Cardiac muscle cell (in vitro differentiated cells and primary cell): ENCODE results near the gene ATP6V0D1. TPM values are rescaled to one million over a fixed set of nuclear protein-coding genes. Genes with fewer than 3 reads are reported as not detected.

Experiments
- DNase-seq, 2 donors: peaks; one replicate each; pipeline versions ENCODE4 v3.0.0 to v3.0.0-alpha.2; 2010 to 2017; ENCODE audit warnings: low read depth in 1 of 2, low spot score in 1 of 2
- H3K27ac ChIP-seq: fragments of 200-600 bp; sonication (generic); 2 replicates; pipeline ENCODE4 v1.5.1; 2016
- H3K27me3 ChIP-seq: fragments of 200-600 bp; sonication (generic); 2 replicates; pipeline ENCODE4 v1.6.0; 2016; ENCODE audit warnings: control low read depth
- H3K36me3 ChIP-seq: fragments of 200-600 bp; sonication (generic); 2 replicates; pipeline ENCODE4 v1.5.1; 2016; ENCODE audit warnings: control low read depth
- H3K4me1 ChIP-seq: fragments of 200-600 bp; sonication (generic); 2 replicates; pipeline ENCODE4 v1.8.1; 2017; ENCODE audit warnings: low read depth, mild to moderate bottlenecking, mixed run types
- H3K4me3 ChIP-seq: fragments of 200-600 bp; sonication (generic); 2 replicates; pipeline ENCODE4 v1.5.1; 2016; ENCODE audit warnings: mild to moderate bottlenecking
- H3K9me3 ChIP-seq: fragments of 200-600 bp; sonication (generic); 2 replicates; pipeline ENCODE4 v1.5.1; 2017; ENCODE audit warnings: low read depth, mild to moderate bottlenecking, control low read depth
- CTCF ChIP-seq: IDR thresholded peaks from 2 replicates; pipeline ENCODE4 v1.5.1; 2012; ENCODE audit warnings: low read depth, mild to moderate bottlenecking, low read length
- polyA plus RNA-seq: library from polyadenylated mRNA; unstranded; fragments of >200 nt; fragmentation: Nextera tagmentation; extraction: Ambion mirVana; gene quantifications from 2 replicates; pipeline ENCODE4 v1.2.1, GENCODE V29; 2016
- total RNA-seq: library from RNA; depleted of rRNA; stranded (reverse); fragments of >200 nt; gene quantifications from 2 replicates; pipeline ENCODE4 v1.2.3, GENCODE V29; 2016

The ATP6V0D1 gene
- total and polyA plus RNA-seq, 2 experiments from 2014 or later, result 74.5 to 203 TPM

- Histone ChIP-seq H3K36me3 (no peaks in the 10 kb centered on the region), H3K4me3 (no peak overlapping the region), H3K9me3 (no peaks in the 10 kb centered on the region), H3K27me3 (no peaks in the 10 kb centered on the region), H3K4me1 (peaks cover 21% of the 10 kb centered on the region), H3K27ac (no peak overlapping the region)
- no peak for TF ChIP-seq CTCF
- no peak for DNase-seq
Measured at GRCh38 chr16:67448580-67448979, 32.4 kb downstream of the ATP6V0D1 start.

GRCh38 chr16:67447508-67448076, 33.4 kb downstream of the ATP6V0D1 start:
- TF ChIP-seq CTCF, result peak; percentile 55
- Histone ChIP-seq H3K27me3 (no peaks in the 10 kb centered on the region), H3K27ac (no peak overlapping the region), H3K4me1 (peaks cover 21% of the 10 kb centered on the region), H3K4me3 (no peak overlapping the region), H3K9me3 (no peaks in the 10 kb centered on the region), H3K36me3 (no peaks in the 10 kb centered on the region)
- peak in 1 of 2 donors; percentile 89 for DNase-seq

- no peaks in the 10 kb centered on the region for H3K36me3 ChIP-seq
- H3K4me3 ChIP-seq, result no peak overlapping the region
- H3K4me1 ChIP-seq, result peaks cover 21% of the 10 kb centered on the region
- TF ChIP-seq CTCF, result no peak
- no peaks in the 10 kb centered on the region for H3K27me3 ChIP-seq
- H3K27ac ChIP-seq, result no peak overlapping the region
- H3K9me3 ChIP-seq, result no peaks in the 10 kb centered on the region
- no peak for DNase-seq
Measured at GRCh38 chr16:67446968-67447507, 33.9 kb downstream of the ATP6V0D1 start.

- Histone ChIP-seq H3K4me1 (peaks cover 21% of the 10 kb centered on the region), H3K27me3 (no peaks in the 10 kb centered on the region), H3K9me3 (no peaks in the 10 kb centered on the region), H3K27ac (no peak overlapping the region), H3K36me3 (no peaks in the 10 kb centered on the region), H3K4me3 (no peak overlapping the region)
- TF ChIP-seq CTCF, result peak; percentile 24
- peak in 1 of 2 donors; percentile 80 for DNase-seq
Measured at GRCh38 chr16:67445913-67446907, 34.7 kb downstream of the ATP6V0D1 start.

- no peak for DNase-seq
- Histone ChIP-seq H3K9me3 (no peaks in the 10 kb centered on the region), H3K4me3 (no peak overlapping the region), H3K36me3 (no peaks in the 10 kb centered on the region), H3K4me1 (peaks cover 20% of the 10 kb centered on the region), H3K27me3 (no peaks in the 10 kb centered on the region), H3K27ac (no peak overlapping the region)
- TF ChIP-seq CTCF, result no peak
Measured at GRCh38 chr16:67445441-67445912, 35.5 kb downstream of the ATP6V0D1 start.
